Measurements from ENCODE around the gene ZNF644. TPM values are rescaled to one million over a fixed set of nuclear protein-coding genes. Genes with fewer than 3 reads are reported as not detected.

ZNF644 gene
- total RNA-seq, 5 donors from 2014 or later (not counting 1 experiment from before 2014, with no cell fraction given) = 55.0 to 139 (median 62.7) TPM

- DNase-seq (peak in 1 of 35 experiments; percentile 49), ATAC-seq (replicated peaks in 1 of 4) (no peak)
- Histone ChIP-seq H3K9me3 (no peaks in the 10 kb centered on the region), H3K27ac (ENCODE audit: low read length) (no peak overlapping the region), H3K4me3 (ENCODE audit: control insufficient read depth in 1 of 2, extremely low read depth in 1 of 2, low read length in 1 of 2) (no peak overlapping the region), H3K4me1 (ENCODE audit: control insufficient read depth in 1 of 2, extremely low read depth in 1 of 2, insufficient read depth in 2 of 2, low read length in 2 of 2) (peaks cover 32 to 43% of the 10 kb centered on the region in 2 experiments), H3K36me3 (ENCODE audit: control insufficient read depth in 2 of 2, extremely low read depth in 1 of 2, insufficient read depth in 1 of 2, low read length in 1 of 2) (no peaks in the 10 kb centered on the region), H3K27me3 (replicated peaks in 1 of 2; ENCODE audit: control insufficient read depth in 2 of 2, extremely low read depth in 1 of 2, insufficient read depth in 2 of 2, low read length in 1 of 2) (no peaks in the 10 kb centered on the region)
- H3K27ac Mint-ChIP-seq = peak overlapping the region; percentile 13 to 26
- peaks cover 5% of the 10 kb centered on the region for H3K36me3 Mint-ChIP-seq
- no peaks in the 10 kb centered on the region for H3K9me3 Mint-ChIP-seq
- WGBS (ENCODE audit: insufficient coverage) = 50% methylated on average over 1 of the region's 2 CpGs
- POLR2A ChIA-PET = interaction anchor here in 1 of 2 donors (0.6 to 0.9 kb wide), 3 partner anchors 8 to 148 kb away, joined by 3 to 4 read pairs (median 3); no protein-coding TSS in a partner anchor
- peak overlapping the region; percentile 47 to 93 (median 89) for H3K4me3 Mint-ChIP-seq
- CTCF ChIA-PET = interaction anchor here in 1 of 2 donors (0.5 to 1.7 kb wide), 5 partner anchors 8 to 1645 kb away, joined by 3 to 15 read pairs (median 7); no protein-coding TSS in a partner anchor
- no peaks in the 10 kb centered on the region for H3K27me3 Mint-ChIP-seq
- peaks cover 80 to 83% (median 81%) of the 10 kb centered on the region in 3 donors for H3K4me1 Mint-ChIP-seq
These were observed 3.8 kb downstream of the ZNF644 start for GRCh38 chr1:91018006-91018405.

GRCh38 chr1:91015794-91016550 lies 5.9 kb downstream of the ZNF644 start:
- Mint-ChIP-seq H3K27ac (peak overlapping the region in 1 of 2 donors; percentile 17), H3K4me1 (peaks cover 85 to 88% (median 86%) of the 10 kb centered on the region in 3 donors), H3K27me3 (no peaks in the 10 kb centered on the region), H3K36me3 (peaks cover 5% of the 10 kb centered on the region), H3K4me3 (peak overlapping the region; percentile 2 to 56 (median 11)), H3K9me3 (no peaks in the 10 kb centered on the region)
- CTCF ChIA-PET = no interaction called here
- H3K36me3 ChIP-seq (ENCODE audit: control insufficient read depth in 2 of 2, extremely low read depth in 1 of 2, insufficient read depth in 1 of 2, low read length in 1 of 2) = no peaks in the 10 kb centered on the region
- no peaks in the 10 kb centered on the region for H3K9me3 ChIP-seq
- ATAC-seq (replicated peaks in 1 of 4) (no peak), DNase-seq (no peak)
- no peaks in the 10 kb centered on the region for H3K27me3 ChIP-seq (replicated peaks in 1 of 2; ENCODE audit: control insufficient read depth in 2 of 2, extremely low read depth in 1 of 2, insufficient read depth in 2 of 2, low read length in 1 of 2)
- H3K27ac ChIP-seq (ENCODE audit: low read length) = no peak overlapping the region
- peaks cover 22 to 48% of the 10 kb centered on the region in 2 experiments for H3K4me1 ChIP-seq (ENCODE audit: control insufficient read depth in 1 of 2, extremely low read depth in 1 of 2, insufficient read depth in 2 of 2, low read length in 2 of 2)
- H3K4me3 ChIP-seq (ENCODE audit: control insufficient read depth in 1 of 2, extremely low read depth in 1 of 2, low read length in 1 of 2) = no peak overlapping the region
- POLR2A ChIA-PET = no interaction called here

GRCh38 chr1:91015358-91015780 lies 6.5 kb downstream of the ZNF644 start:
- POLR2A ChIA-PET = interaction anchor here in 1 of 2 donors (0.5 kb wide), 1 partner anchor 62 kb away, joined by 3 read pairs; no protein-coding TSS in a partner anchor
- no peaks in the 10 kb centered on the region for H3K36me3 ChIP-seq (ENCODE audit: control insufficient read depth in 2 of 2, extremely low read depth in 1 of 2, insufficient read depth in 1 of 2, low read length in 1 of 2)
- Mint-ChIP-seq H3K36me3 (peaks cover 5% of the 10 kb centered on the region), H3K27ac (no peak overlapping the region), H3K27me3 (no peaks in the 10 kb centered on the region), H3K4me1 (peaks cover 83 to 88% (median 86%) of the 10 kb centered on the region in 3 donors), H3K9me3 (no peaks in the 10 kb centered on the region), H3K4me3 (no peak overlapping the region)
- H3K9me3 ChIP-seq = no peaks in the 10 kb centered on the region
- no CpG with 5 or more reads among the region's 4 CpGs for WGBS (ENCODE audit: insufficient coverage)
- no peaks in the 10 kb centered on the region for H3K27me3 ChIP-seq (replicated peaks in 1 of 2; ENCODE audit: control insufficient read depth in 2 of 2, extremely low read depth in 1 of 2, insufficient read depth in 2 of 2, low read length in 1 of 2)
- ATAC-seq (replicated peaks in 1 of 4) (peak in 2 of 4 experiments; percentile 15 to 32), DNase-seq (no peak)
- no peak overlapping the region for H3K4me3 ChIP-seq (ENCODE audit: control insufficient read depth in 1 of 2, extremely low read depth in 1 of 2, low read length in 1 of 2)
- CTCF ChIA-PET = no interaction called here
- H3K27ac ChIP-seq (ENCODE audit: low read length) = no peak overlapping the region
- peaks cover 21 to 42% of the 10 kb centered on the region in 2 experiments for H3K4me1 ChIP-seq (ENCODE audit: control insufficient read depth in 1 of 2, extremely low read depth in 1 of 2, insufficient read depth in 2 of 2, low read length in 2 of 2)

GRCh38 chr1:91014475-91014874 lies 7.4 kb downstream of the ZNF644 start:
- H3K36me3 Mint-ChIP-seq = peaks cover 5% of the 10 kb centered on the region
- ChIA-PET POLR2A (no interaction called here), CTCF (interaction anchor here in 1 of 2 donors (0.7 kb wide), 1 partner anchor 151 kb away, joined by 3 read pairs; no protein-coding TSS in a partner anchor)
- H3K27me3 Mint-ChIP-seq = no peaks in the 10 kb centered on the region
- Histone ChIP-seq H3K27ac (ENCODE audit: low read length) (no peak overlapping the region), H3K9me3 (no peaks in the 10 kb centered on the region), H3K4me1 (ENCODE audit: control insufficient read depth in 1 of 2, extremely low read depth in 1 of 2, insufficient read depth in 2 of 2, low read length in 2 of 2) (peaks cover 21 to 34% of the 10 kb centered on the region in 2 experiments), H3K36me3 (ENCODE audit: control insufficient read depth in 2 of 2, extremely low read depth in 1 of 2, insufficient read depth in 1 of 2, low read length in 1 of 2) (no peaks in the 10 kb centered on the region), H3K4me3 (ENCODE audit: control insufficient read depth in 1 of 2, extremely low read depth in 1 of 2, low read length in 1 of 2) (no peak overlapping the region), H3K27me3 (replicated peaks in 1 of 2; ENCODE audit: control insufficient read depth in 2 of 2, extremely low read depth in 1 of 2, insufficient read depth in 2 of 2, low read length in 1 of 2) (no peaks in the 10 kb centered on the region)
- H3K27ac Mint-ChIP-seq = no peak overlapping the region
- no CpG with 5 or more reads among the region's 1 CpG for WGBS (ENCODE audit: insufficient coverage)
- no peak for ATAC-seq (replicated peaks in 1 of 4)
- no peak for DNase-seq
- H3K9me3 Mint-ChIP-seq = no peaks in the 10 kb centered on the region
- H3K4me1 Mint-ChIP-seq = peaks cover 84 to 87% (median 86%) of the 10 kb centered on the region in 3 donors
- H3K4me3 Mint-ChIP-seq = no peak overlapping the region

DNA sequence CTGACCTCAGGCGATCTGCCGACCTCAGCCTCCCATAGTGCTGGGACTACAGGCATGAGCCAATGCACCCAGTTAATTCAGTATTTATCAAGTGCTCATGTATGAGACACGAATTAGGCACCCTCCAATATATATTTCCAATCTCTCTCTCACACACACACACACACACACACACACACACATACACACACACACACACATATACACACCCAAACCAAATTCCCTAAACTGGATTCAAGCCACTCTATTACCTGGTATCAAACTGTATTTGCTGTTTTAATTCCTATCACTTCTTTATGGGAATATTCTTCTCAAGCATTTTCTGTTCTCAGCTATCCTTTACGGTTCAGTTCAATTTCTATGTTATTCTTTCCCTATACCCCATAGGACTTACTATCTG lies 8.5 kb downstream of the ZNF644 start:
- H3K4me1 Mint-ChIP-seq = peaks cover 80 to 82% (median 82%) of the 10 kb centered on the region in 3 donors
- H3K36me3 Mint-ChIP-seq = peaks cover 5% of the 10 kb centered on the region
- WGBS (ENCODE audit: insufficient coverage) = 96% methylated on average over 3 of the region's 4 CpGs
- H3K27ac Mint-ChIP-seq = no peak overlapping the region
- H3K9me3 Mint-ChIP-seq = no peaks in the 10 kb centered on the region
- Histone ChIP-seq H3K27me3 (replicated peaks in 1 of 2; ENCODE audit: control insufficient read depth in 2 of 2, extremely low read depth in 1 of 2, insufficient read depth in 2 of 2, low read length in 1 of 2) (no peaks in the 10 kb centered on the region), H3K36me3 (ENCODE audit: control insufficient read depth in 2 of 2, extremely low read depth in 1 of 2, insufficient read depth in 1 of 2, low read length in 1 of 2) (no peaks in the 10 kb centered on the region), H3K27ac (ENCODE audit: low read length) (no peak overlapping the region), H3K9me3 (no peaks in the 10 kb centered on the region), H3K4me1 (ENCODE audit: control insufficient read depth in 1 of 2, extremely low read depth in 1 of 2, insufficient read depth in 2 of 2, low read length in 2 of 2) (peaks cover 19 to 24% of the 10 kb centered on the region in 2 experiments), H3K4me3 (ENCODE audit: control insufficient read depth in 1 of 2, extremely low read depth in 1 of 2, low read length in 1 of 2) (no peak overlapping the region)
- H3K27me3 Mint-ChIP-seq = no peaks in the 10 kb centered on the region
- ChIA-PET CTCF (no interaction called here), POLR2A (interaction anchor here in 1 of 2 donors (0.9 kb wide), 1 partner anchor 11 kb away, joined by 5 read pairs; no protein-coding TSS in a partner anchor)
- no peak for ATAC-seq (replicated peaks in 1 of 4)
- no peak for DNase-seq
- H3K4me3 Mint-ChIP-seq = peak overlapping the region in 1 of 3 donors; percentile 31

- Histone ChIP-seq H3K4me1 (ENCODE audit: control insufficient read depth in 1 of 2, extremely low read depth in 1 of 2, insufficient read depth in 2 of 2, low read length in 2 of 2) (peaks cover 13 to 19% of the 10 kb centered on the region in 2 experiments), H3K27ac (ENCODE audit: low read length) (no peak overlapping the region), H3K4me3 (ENCODE audit: control insufficient read depth in 1 of 2, extremely low read depth in 1 of 2, low read length in 1 of 2) (no peak overlapping the region), H3K36me3 (ENCODE audit: control insufficient read depth in 2 of 2, extremely low read depth in 1 of 2, insufficient read depth in 1 of 2, low read length in 1 of 2) (no peaks in the 10 kb centered on the region), H3K9me3 (no peaks in the 10 kb centered on the region), H3K27me3 (replicated peaks in 1 of 2; ENCODE audit: control insufficient read depth in 2 of 2, extremely low read depth in 1 of 2, insufficient read depth in 2 of 2, low read length in 1 of 2) (no peaks in the 10 kb centered on the region)
- no peaks in the 10 kb centered on the region for H3K9me3 Mint-ChIP-seq
- H3K27ac Mint-ChIP-seq = peak overlapping the region in 1 of 2 donors; percentile 52
- 86% methylated on average over 2 of the region's 4 CpGs for WGBS (ENCODE audit: insufficient coverage)
- DNase-seq = no peak
- CTCF ChIA-PET = no interaction called here
- ATAC-seq (replicated peaks in 1 of 4) = peak in 1 of 4 experiments; percentile 18
- POLR2A ChIA-PET = no interaction called here
- peak overlapping the region in 1 of 3 donors; percentile 31 for H3K4me3 Mint-ChIP-seq
- H3K4me1 Mint-ChIP-seq = peaks cover 80 to 82% (median 82%) of the 10 kb centered on the region in 3 donors
- no peaks in the 10 kb centered on the region for H3K27me3 Mint-ChIP-seq
- H3K36me3 Mint-ChIP-seq = peaks cover 4% of the 10 kb centered on the region
These were observed 9.6 kb downstream of the ZNF644 start for GRCh38 chr1:91012196-91012595.

All from T-cell (primary cell).